Rectal smooth muscle tissue (tissue), 1 donor: ENCODE measurements around the gene MAP1LC3B2.

Experiments used
- H3K27ac ChIP-seq: one replicate; pipeline ENCODE4 v1.7.0; 2013; ENCODE audit warnings: low read depth, low read length, inconsistent platforms
- H3K27me3 ChIP-seq: one replicate; pipeline ENCODE4 v1.7.0; 2013; ENCODE audit warnings: low read length; ENCODE audit not compliant: control insufficient read depth, insufficient read depth
- H3K36me3 ChIP-seq: one replicate; pipeline ENCODE4 v1.7.0; 2013; ENCODE audit warnings: low read length; ENCODE audit not compliant: control insufficient read depth, insufficient read depth
- H3K4me1 ChIP-seq: one replicate; pipeline ENCODE4 v1.7.0; 2013; ENCODE audit warnings: low read length; ENCODE audit not compliant: control insufficient read depth, insufficient read depth
- H3K4me3 ChIP-seq: one replicate; pipeline ENCODE4 v1.7.0; 2013; ENCODE audit warnings: low read length
- H3K9ac ChIP-seq: one replicate; pipeline ENCODE4 v1.7.0; 2013; ENCODE audit warnings: low read length

Gene MAP1LC3B2

GRCh38 chr12:116594325-116595038 lies 35.3 kb downstream of the MAP1LC3B2 start:
- H3K36me3 ChIP-seq, result no peaks in the 10 kb centered on the region
- H3K4me1 ChIP-seq, result peaks cover 15% of the 10 kb centered on the region
- H3K27ac ChIP-seq, result no peak overlapping the region
- no peaks in the 10 kb centered on the region for H3K27me3 ChIP-seq
- no peak overlapping the region for H3K9ac ChIP-seq
- no peak overlapping the region for H3K4me3 ChIP-seq

GRCh38 chr12:116595186-116595585 lies 36.0 kb downstream of the MAP1LC3B2 start:
- Histone ChIP-seq H3K27ac (no peak overlapping the region), H3K4me1 (peaks cover 20% of the 10 kb centered on the region)

GRCh38 chr12:116595672-116596071 lies 36.5 kb downstream of the MAP1LC3B2 start:
- H3K4me3 ChIP-seq, result no peak overlapping the region

More at GRCh38 chr12:116595186-116595585, 36.0 kb downstream of the MAP1LC3B2 start:
- H3K36me3 ChIP-seq, result no peaks in the 10 kb centered on the region
- H3K27me3 ChIP-seq, result no peaks in the 10 kb centered on the region
- H3K9ac ChIP-seq, result no peak overlapping the region
- H3K4me3 ChIP-seq, result no peak overlapping the region

GRCh38 chr12:116597886-116598285 lies 38.7 kb downstream of the MAP1LC3B2 start:
- Histone ChIP-seq H3K27me3 (no peaks in the 10 kb centered on the region), H3K27ac (no peak overlapping the region), H3K36me3 (no peaks in the 10 kb centered on the region), H3K9ac (no peak overlapping the region), H3K4me1 (peaks cover 16% of the 10 kb centered on the region), H3K4me3 (no peak overlapping the region)

More at GRCh38 chr12:116595672-116596071, 36.5 kb downstream of the MAP1LC3B2 start:
- no peaks in the 10 kb centered on the region for H3K36me3 ChIP-seq
- H3K9ac ChIP-seq, result no peak overlapping the region
- peaks cover 20% of the 10 kb centered on the region for H3K4me1 ChIP-seq
- no peaks in the 10 kb centered on the region for H3K27me3 ChIP-seq
- no peak overlapping the region for H3K27ac ChIP-seq

GRCh38 chr12:116598311-116599284 lies 39.4 kb downstream of the MAP1LC3B2 start:
- Histone ChIP-seq H3K4me1 (peaks cover 16% of the 10 kb centered on the region), H3K9ac (no peak overlapping the region), H3K27ac (peak overlapping the region; percentile 82)

GRCh38 chr12:116599285-116600136 lies 40.3 kb downstream of the MAP1LC3B2 start:
- Histone ChIP-seq H3K27me3 (no peaks in the 10 kb centered on the region), H3K4me1 (peaks cover 19% of the 10 kb centered on the region), H3K4me3 (peak overlapping the region; percentile 54), H3K36me3 (no peaks in the 10 kb centered on the region), H3K9ac (no peak overlapping the region), H3K27ac (peak overlapping the region; percentile 82)

More at GRCh38 chr12:116598311-116599284, 39.4 kb downstream of the MAP1LC3B2 start:
- Histone ChIP-seq H3K27me3 (no peaks in the 10 kb centered on the region), H3K4me3 (peak overlapping the region; percentile 54), H3K36me3 (no peaks in the 10 kb centered on the region)

GRCh38 chr12:116600959-116601918 lies 42.1 kb downstream of the MAP1LC3B2 start:
- Histone ChIP-seq H3K9ac (no peak overlapping the region), H3K27ac (no peak overlapping the region), H3K36me3 (no peaks in the 10 kb centered on the region), H3K4me3 (no peak overlapping the region), H3K4me1 (peaks cover 19% of the 10 kb centered on the region), H3K27me3 (no peaks in the 10 kb centered on the region)

GRCh38 chr12:116601933-116602810 lies 43.0 kb downstream of the MAP1LC3B2 start:
- no peak overlapping the region for H3K9ac ChIP-seq
- H3K4me1 ChIP-seq, result peaks cover 19% of the 10 kb centered on the region
- no peaks in the 10 kb centered on the region for H3K27me3 ChIP-seq
- no peak overlapping the region for H3K4me3 ChIP-seq
- H3K27ac ChIP-seq, result no peak overlapping the region
- no peaks in the 10 kb centered on the region for H3K36me3 ChIP-seq

GRCh38 chr12:116603546-116604177 lies 44.5 kb downstream of the MAP1LC3B2 start:
- H3K4me3 ChIP-seq, result no peak overlapping the region
- H3K36me3 ChIP-seq, result no peaks in the 10 kb centered on the region
- H3K9ac ChIP-seq, result no peak overlapping the region

GRCh38 chr12:116604178-116604895 lies 45.2 kb downstream of the MAP1LC3B2 start:
- no peaks in the 10 kb centered on the region for H3K36me3 ChIP-seq
- no peak overlapping the region for H3K4me3 ChIP-seq
- no peak overlapping the region for H3K27ac ChIP-seq
- no peak overlapping the region for H3K9ac ChIP-seq
- no peaks in the 10 kb centered on the region for H3K27me3 ChIP-seq
- H3K4me1 ChIP-seq, result peaks cover 8% of the 10 kb centered on the region

More at GRCh38 chr12:116603546-116604177, 44.5 kb downstream of the MAP1LC3B2 start:
- peaks cover 14% of the 10 kb centered on the region for H3K4me1 ChIP-seq
- H3K27ac ChIP-seq, result no peak overlapping the region
- no peaks in the 10 kb centered on the region for H3K27me3 ChIP-seq
